Measurements from ENCODE around the gene PAX7.

PAX7 gene

GRCh38 chr1:18642278-18643095 is 11.8 kb downstream of the PAX7 start:
- no peak for DNase-seq

- peak; percentile 76 for DNase-seq
Measured at GRCh38 chr1:18643154-18644012, 12.7 kb downstream of the PAX7 start.

GRCh38 chr1:18644013-18644399 is 13.4 kb downstream of the PAX7 start:
- DNase-seq, result no peak

GRCh38 chr1:18644446-18644845 is 13.8 kb downstream of the PAX7 start:
- no peak for DNase-seq

GRCh38 chr1:18644973-18645746 is 14.5 kb downstream of the PAX7 start:
- DNase-seq, result no peak

- DNase-seq, result no peak
Measured at GRCh38 chr1:18645747-18646090, 15.1 kb downstream of the PAX7 start.

GRCh38 chr1:18646091-18646785 is 15.6 kb downstream of the PAX7 start:
- no peak for DNase-seq

GRCh38 chr1:18646786-18647410 is 16.3 kb downstream of the PAX7 start:
- no peak for DNase-seq

GRCh38 chr1:18647681-18648214 is 17.1 kb downstream of the PAX7 start:
- no peak for DNase-seq

GRCh38 chr1:18649693-18650370 is 19.2 kb downstream of the PAX7 start:
- DNase-seq, result no peak

GRCh38 chr1:18651713-18652112 is 21.1 kb downstream of the PAX7 start:
- DNase-seq, result no peak

GRCh38 chr1:18652791-18653190 is 22.1 kb downstream of the PAX7 start:
- no peak for DNase-seq

GRCh38 chr1:18653367-18653766 is 22.7 kb downstream of the PAX7 start:
- peak; percentile 49 for DNase-seq

- DNase-seq, result no peak
Measured at GRCh38 chr1:18653916-18654315, 23.3 kb downstream of the PAX7 start.

GRCh38 chr1:18654599-18654998 is 24.0 kb downstream of the PAX7 start:
- DNase-seq, result no peak

- DNase-seq, result no peak
Measured at GRCh38 chr1:18657506-18658201, 27.0 kb downstream of the PAX7 start.

- no peak for DNase-seq
Measured at GRCh38 chr1:18658831-18659230, 28.2 kb downstream of the PAX7 start.

GRCh38 chr1:18661404-18662285 is 31.0 kb downstream of the PAX7 start:
- DNase-seq, result no peak

GRCh38 chr1:18662286-18662639 is 31.6 kb downstream of the PAX7 start:
- DNase-seq, result no peak
